ENCODE results near the gene HADHB.
"Not testable (repeated sequence)": the region's sequence is repeated elsewhere in the genome, so short reads cannot be mapped to it uniquely, and the experiment has no call there.

Gene HADHB

GRCh38 chr2:26298638-26299393 lies 54.1 kb downstream of the HADHB start:
- no peak for DNase-seq

GRCh38 chr2:26299471-26300101 lies 54.8 kb downstream of the HADHB start:
- no peak for DNase-seq

- DNase-seq: no peak
These were observed 55.6 kb downstream of the HADHB start for GRCh38 chr2:26300234-26300925.

- DNase-seq: no peak
These were observed 58.1 kb downstream of the HADHB start for GRCh38 chr2:26302846-26303245.

- DNase-seq: not testable (repeated sequence)
These were observed 60.4 kb downstream of the HADHB start for GRCh38 chr2:26305094-26305493.

GRCh38 chr2:26305540-26305939 lies 60.8 kb downstream of the HADHB start:
- no peak for DNase-seq

GRCh38 chr2:26309921-26310320 lies 65.2 kb downstream of the HADHB start:
- no peak for DNase-seq

GRCh38 chr2:26312471-26312870 lies 67.7 kb downstream of the HADHB start:
- no peak for DNase-seq

GRCh38 chr2:26313446-26313845 lies 68.7 kb downstream of the HADHB start:
- no peak for DNase-seq

- DNase-seq: no peak
These were observed 69.5 kb downstream of the HADHB start for GRCh38 chr2:26314243-26314642.

GRCh38 chr2:26316041-26316440 lies 71.3 kb downstream of the HADHB start:
- DNase-seq: no peak

- no peak for DNase-seq
These were observed 72.1 kb downstream of the HADHB start for GRCh38 chr2:26316845-26317244.

- DNase-seq: no peak
These were observed 72.8 kb downstream of the HADHB start for GRCh38 chr2:26317377-26318105.

GRCh38 chr2:26318950-26319349 lies 74.2 kb downstream of the HADHB start:
- no peak for DNase-seq

GRCh38 chr2:26324479-26324878 lies 79.7 kb downstream of the HADHB start:
- not testable (repeated sequence) for DNase-seq

- DNase-seq: no peak
These were observed 80.2 kb downstream of the HADHB start for GRCh38 chr2:26324903-26325302.

GRCh38 chr2:26325851-26326250 lies 81.1 kb downstream of the HADHB start:
- DNase-seq: no peak

GRCh38 chr2:26326514-26326913 lies 81.8 kb downstream of the HADHB start:
- DNase-seq: no peak

- DNase-seq: no peak
These were observed 82.8 kb downstream of the HADHB start for GRCh38 chr2:26327291-26328272.

GRCh38 chr2:26329083-26329482 lies 84.3 kb downstream of the HADHB start:
- not testable (repeated sequence) for DNase-seq

- peak; percentile 34 for DNase-seq
These were observed 85.4 kb downstream of the HADHB start for GRCh38 chr2:26330114-26330549.

GRCh38 chr2:26330604-26331003 lies 85.9 kb downstream of the HADHB start:
- DNase-seq: no peak

Measured in NCI-H2081 treated with DMSO at 0.1 percent for 48 hours (cell line).